OCI-LY7 (cell line): ENCODE measurements around the gene RDH8.

ENCODE experiments used
- CTCF ChIP-seq: fragments of 200-600 bp; sonication (generic); conservative IDR thresholded peaks from 2 replicates; pipeline ENCODE4 v1.5.1; 2014; ENCODE audit warnings: mild to moderate bottlenecking, antibody characterized with exemption, low read length, moderate library complexity, mixed read lengths
- EZH2phosphoT487 ChIP-seq: fragments of 200-600 bp; sonication (generic); IDR thresholded peaks from 2 replicates; pipeline ENCODE4 v1.6.1; 2018; ENCODE audit warnings: low read depth, borderline replicate concordance, mild to moderate bottlenecking, mixed run types, antibody characterized with exemption, low read length, moderate library complexity, mixed read lengths

GRCh38 chr19:10018263-10018662 is 5.0 kb downstream of the RDH8 start:
- no peak for TF ChIP-seq CTCF
- TF ChIP-seq EZH2phosphoT487, result no peak
